ENCODE results near the gene PEDS1.

GRCh38 chr20:50198716-50199115 is 45.2 kb upstream of the PEDS1 start:
- TF ChIP-seq POLR2AphosphoS5 (IDR thresholded peaks at IDR 0.05; ENCODE audit: low read depth, low read length) (no peak), POLR2A (IDR thresholded peaks at IDR 0.05; ENCODE audit: low read depth, low read length) (no peak)
